Epithelial cell of proximal tubule (primary cell): ENCODE results near the gene SPTSSB. TPM values are rescaled to one million over a fixed set of nuclear protein-coding genes. Genes with fewer than 3 reads are reported as not detected.

Experiments used
- DNase-seq: peaks from one replicate; pipeline ENCODE4 v3.0.0-alpha.2; 2011; ENCODE audit warnings: low read depth
- H3K4me3 ChIP-seq: 2 replicates; pipeline ENCODE4 v1.5.1; 2011; ENCODE audit warnings: low read depth, mild to moderate bottlenecking, low read length
- total RNA-seq: library from RNA; depleted of rRNA; stranded (reverse); fragments of >200 nt; gene quantifications from 2 replicates; pipeline ENCODE4 v1.2.3, GENCODE V29; 2015
- TF ChIP-seq, protein P1 (sequence below): conservative IDR thresholded peaks from 2 replicates; pipeline ENCODE4 v1.5.1; 2012; ENCODE audit warnings: low read depth, mild to moderate bottlenecking, low read length

Gene SPTSSB
- total RNA-seq, 1 donor from 2014 or later, result not detected

DNA sequence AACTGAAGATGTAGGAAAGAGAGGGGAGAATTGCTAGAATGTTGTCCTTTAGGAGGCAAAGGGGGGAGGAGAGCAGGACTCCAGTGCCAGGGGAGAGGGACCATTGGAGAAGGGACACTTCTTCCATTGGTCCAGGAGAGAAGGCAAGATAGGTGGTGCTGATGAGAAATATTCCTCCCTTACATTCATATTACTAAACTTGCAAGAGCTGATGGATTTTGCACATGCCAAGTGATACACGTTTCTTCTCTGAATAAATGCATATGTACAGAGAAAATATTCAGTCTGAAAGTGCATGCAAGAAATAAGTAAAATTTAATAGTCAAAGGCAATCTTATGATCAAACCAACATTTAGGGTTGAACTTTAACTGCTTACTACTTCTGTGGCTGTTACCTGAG is 21.5 kb upstream of the SPTSSB start:
- no peak overlapping the region for H3K4me3 ChIP-seq
- TF ChIP-seq, protein P1, sequence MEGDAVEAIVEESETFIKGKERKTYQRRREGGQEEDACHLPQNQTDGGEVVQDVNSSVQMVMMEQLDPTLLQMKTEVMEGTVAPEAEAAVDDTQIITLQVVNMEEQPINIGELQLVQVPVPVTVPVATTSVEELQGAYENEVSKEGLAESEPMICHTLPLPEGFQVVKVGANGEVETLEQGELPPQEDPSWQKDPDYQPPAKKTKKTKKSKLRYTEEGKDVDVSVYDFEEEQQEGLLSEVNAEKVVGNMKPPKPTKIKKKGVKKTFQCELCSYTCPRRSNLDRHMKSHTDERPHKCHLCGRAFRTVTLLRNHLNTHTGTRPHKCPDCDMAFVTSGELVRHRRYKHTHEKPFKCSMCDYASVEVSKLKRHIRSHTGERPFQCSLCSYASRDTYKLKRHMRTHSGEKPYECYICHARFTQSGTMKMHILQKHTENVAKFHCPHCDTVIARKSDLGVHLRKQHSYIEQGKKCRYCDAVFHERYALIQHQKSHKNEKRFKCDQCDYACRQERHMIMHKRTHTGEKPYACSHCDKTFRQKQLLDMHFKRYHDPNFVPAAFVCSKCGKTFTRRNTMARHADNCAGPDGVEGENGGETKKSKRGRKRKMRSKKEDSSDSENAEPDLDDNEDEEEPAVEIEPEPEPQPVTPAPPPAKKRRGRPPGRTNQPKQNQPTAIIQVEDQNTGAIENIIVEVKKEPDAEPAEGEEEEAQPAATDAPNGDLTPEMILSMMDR, result no peak
- no peak for DNase-seq

DNA sequence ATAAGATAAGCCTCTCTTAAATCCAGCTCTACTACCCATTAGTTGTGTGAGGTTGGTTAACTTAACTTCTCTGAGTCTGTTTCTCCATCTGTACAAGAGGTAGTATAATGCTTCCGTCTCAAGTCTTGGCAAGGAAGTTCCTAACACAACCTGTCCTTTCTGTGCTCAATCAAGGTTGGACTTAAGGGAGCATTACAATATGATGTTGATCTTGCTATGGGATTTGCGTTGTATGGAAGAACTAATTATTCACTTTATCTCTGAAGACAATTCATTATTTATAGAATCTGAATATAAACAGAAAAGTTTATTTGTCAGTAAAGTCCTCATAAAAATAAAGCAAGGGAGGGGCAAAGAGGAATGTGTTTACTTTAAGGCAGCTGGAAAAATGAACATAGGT is 18.9 kb upstream of the SPTSSB start:
- H3K4me3 ChIP-seq, result no peak overlapping the region
- no peak for DNase-seq
- TF ChIP-seq, protein P1, result no peak

DNA sequence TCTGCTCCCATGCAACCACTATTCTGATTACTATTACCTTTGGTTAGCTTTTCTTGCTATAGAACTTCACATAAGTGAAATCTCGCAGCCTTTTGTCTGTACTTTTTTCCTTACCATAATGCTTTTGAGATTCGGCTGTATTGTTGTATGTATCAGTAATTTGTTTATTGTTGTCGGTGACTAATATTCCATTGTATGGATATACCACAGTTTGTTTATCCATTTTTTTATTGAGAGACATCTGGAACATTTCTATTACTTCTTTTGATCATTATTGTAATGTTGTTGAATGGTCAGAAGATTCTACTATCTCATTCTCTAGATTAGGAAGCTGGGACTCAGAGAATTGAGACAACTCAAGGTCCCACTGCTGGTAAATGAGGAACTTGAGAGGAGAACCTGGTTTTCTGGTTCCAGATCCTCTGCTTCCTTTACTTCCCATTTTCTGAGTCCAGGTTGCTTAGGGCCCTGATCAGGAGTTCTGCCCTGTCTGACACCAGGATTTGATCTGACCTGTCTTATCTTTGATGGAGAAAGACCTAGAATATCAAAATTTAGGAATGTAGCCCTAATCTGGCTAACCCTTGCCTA is 18.2 kb upstream of the SPTSSB start:
- TF ChIP-seq, protein P1, result no peak
- H3K4me3 ChIP-seq, result no peak overlapping the region
- no peak for DNase-seq

DNA sequence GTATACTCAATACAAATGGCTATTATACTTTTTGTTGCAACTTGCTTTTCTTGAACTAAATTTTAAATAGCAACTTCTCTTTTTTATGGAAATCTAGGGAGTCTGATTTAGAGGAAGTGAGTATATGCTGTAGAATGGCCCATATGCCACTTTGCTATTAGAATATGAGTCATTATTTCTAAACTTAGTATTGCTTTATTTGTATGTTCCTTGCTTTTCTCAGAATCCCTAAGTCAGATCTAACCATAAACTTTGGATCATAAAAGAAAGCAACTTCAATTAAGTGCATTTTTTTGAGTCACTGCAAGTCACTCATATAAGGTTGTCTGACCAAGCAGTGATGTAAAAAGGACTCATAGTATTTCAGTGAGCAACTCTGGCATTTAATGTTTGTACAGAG is 17.5 kb upstream of the SPTSSB start:
- TF ChIP-seq, protein P1, result no peak
- no peak for DNase-seq
- no peak overlapping the region for H3K4me3 ChIP-seq

DNA sequence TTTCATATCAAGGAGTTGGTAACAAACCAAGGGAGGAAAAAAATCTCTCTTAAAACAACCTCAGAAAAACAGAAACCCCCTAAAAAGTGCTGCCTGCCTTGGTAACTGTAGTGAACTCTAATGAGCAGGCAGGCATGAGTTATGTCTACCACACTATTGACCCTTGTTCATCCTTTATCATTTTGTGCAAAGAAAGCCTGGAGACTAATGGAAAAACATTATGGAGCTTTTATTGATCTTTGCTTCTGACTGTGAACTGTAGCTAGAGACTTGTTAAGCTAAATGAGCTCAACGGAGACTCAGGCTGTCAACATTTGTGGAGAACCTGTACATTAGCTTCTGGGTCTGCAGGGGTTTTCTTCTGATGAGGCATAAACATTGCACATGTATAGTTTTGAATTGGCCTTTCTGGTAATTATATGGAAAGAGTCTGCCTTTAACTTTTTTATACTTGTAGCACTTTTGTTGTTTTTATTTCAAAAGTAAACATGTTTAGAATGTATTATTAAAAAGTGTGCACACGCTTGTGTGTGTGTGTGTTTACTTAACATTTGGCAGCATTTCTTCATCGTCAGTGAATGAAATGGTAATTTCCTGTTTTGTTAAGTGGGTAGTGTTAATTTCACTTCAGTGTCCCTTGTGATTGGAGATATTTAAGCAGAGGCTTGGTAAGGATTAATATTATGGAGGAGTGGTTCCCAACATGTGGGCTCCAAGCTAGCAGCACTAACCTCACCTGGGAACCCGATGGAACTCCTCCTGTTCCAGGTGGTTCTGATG is 15.9 kb upstream of the SPTSSB start:
- TF ChIP-seq, protein P1, result no peak
- no peak for DNase-seq

DNA sequence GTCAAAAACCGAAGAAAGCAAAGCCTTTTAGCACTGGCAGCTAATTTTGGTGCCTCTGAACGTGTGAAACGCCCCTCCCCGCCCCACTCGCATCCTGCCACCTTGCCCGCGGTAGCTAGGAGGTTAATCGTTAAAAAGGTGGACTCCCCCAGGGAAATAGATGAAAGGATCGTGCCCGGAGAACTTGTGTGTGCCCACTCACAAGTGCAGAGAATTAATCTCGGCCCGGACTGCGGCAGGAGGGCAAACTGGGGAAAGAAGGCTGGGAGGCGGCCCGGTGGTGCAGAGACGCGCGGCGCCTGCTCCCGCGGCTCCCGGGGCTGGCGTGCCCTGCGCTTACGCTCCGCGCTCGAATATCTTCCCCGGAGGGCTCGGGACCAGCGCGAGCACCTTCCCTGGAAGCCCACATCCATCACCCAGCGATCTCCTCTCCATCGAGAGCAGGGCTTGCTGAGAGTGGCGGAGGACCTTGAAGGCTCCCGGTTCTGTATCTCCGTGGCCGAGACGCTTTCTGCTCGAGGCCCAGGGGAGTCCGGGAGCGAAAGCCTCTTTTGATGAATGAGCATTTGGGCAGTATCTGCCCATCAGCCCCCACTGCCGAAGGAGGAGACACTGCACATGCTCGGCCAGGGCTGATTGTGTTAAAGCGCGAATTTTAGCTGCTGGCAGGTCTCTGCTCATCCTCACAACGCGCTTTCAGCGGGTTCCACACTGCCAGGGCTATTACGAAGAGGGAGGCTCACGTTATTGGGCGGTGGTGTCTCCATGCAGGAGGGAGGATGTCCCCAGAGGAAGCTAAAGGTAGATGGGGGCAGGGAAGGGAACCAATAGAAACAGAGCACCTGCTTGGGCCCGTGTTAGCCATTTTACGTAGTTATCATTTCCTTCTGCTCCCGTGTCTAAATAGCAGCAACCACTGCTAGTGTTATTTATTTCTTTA is 1.3 kb upstream of the SPTSSB start:
- H3K4me3 ChIP-seq, result peak overlapping the region; percentile 61
- no peak for DNase-seq
- TF ChIP-seq, protein P1, result no peak

More for the DNA sequence above, 15.9 kb upstream of the SPTSSB start:
- no peak overlapping the region for H3K4me3 ChIP-seq
